HS-5 (cell line): Measurements from ENCODE around the gene RALGAPA2.

Experiments used
- DNase-seq: peaks from one replicate; pipeline ENCODE4 v3.0.0-alpha.2; 2012; ENCODE audit warnings: low read depth

The RALGAPA2 gene

DNA sequence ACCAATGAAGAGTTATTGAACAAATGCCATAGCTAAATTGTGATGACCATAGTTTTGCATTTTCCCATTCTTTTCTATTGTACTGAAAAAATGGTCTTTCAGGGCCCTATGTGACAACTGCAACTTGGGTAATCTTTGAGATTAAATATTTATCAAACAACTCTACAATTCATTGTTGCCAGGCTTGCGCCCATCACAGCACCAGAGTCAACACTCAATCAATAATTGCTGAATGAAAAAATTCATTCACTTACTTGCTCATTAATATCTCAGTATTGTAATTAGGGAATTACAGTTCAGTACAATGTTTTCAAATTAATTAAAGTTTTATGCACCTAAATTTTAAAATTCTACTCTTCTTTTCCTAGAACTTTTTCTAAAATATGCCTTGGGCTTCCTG is 7.7 kb upstream of the RALGAPA2 start:
- DNase-seq = no peak

GRCh38 chr20:20719411-20719810 is 7.0 kb upstream of the RALGAPA2 start:
- no peak for DNase-seq

DNA sequence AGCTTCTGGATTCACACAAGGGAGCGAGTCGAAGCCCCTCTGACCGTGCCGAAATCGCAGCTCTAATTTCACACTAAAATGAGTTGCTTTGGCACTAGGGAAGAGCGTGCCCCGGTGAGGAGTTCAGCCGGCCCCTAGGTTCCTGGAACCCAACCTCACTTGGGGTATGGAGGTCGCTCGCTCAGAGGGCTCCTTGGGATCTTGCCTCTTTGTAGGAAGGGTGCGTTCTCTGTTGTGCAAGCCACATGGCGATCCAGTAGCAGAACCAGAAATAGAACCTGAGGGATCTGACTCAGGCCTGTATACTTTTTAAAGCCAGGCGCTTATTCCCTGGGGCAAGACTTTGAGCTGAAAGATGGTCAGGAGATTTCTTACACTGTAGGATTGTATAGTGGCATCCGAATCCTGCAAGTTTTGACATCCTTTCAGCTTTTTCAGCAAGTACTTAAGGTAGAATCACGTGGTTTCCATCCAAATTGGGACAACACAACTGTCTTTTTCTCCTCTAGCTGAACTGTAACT is 861 bp upstream of the RALGAPA2 start:
- DNase-seq = no peak

DNA sequence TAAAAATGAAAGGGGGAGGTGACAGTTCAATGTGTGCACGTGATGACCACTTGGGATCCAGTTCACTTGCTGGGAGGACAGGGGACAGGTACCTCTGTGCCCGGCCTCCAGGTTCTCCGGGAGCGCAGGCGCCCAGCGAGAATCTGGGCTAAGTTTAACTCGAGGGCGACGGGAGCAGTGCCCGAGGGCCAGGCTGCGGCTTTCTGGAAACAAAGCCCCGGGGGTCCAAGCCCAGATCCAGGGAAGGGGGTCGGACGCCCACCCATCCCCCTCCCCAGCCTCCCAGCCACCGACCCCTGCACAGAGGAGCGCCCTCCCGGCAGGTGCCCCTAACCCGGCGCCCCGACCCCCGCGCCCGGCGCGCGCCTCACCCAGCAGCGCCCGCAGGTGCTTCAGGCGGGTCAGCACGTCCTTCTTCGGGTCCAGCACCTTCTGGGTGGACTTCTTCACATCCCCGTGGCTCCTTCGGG is 405 bp downstream of the RALGAPA2 start:
- no peak for DNase-seq

GRCh38 chr20:20711413-20711812 is 1.0 kb downstream of the RALGAPA2 start:
- DNase-seq = no peak

DNA sequence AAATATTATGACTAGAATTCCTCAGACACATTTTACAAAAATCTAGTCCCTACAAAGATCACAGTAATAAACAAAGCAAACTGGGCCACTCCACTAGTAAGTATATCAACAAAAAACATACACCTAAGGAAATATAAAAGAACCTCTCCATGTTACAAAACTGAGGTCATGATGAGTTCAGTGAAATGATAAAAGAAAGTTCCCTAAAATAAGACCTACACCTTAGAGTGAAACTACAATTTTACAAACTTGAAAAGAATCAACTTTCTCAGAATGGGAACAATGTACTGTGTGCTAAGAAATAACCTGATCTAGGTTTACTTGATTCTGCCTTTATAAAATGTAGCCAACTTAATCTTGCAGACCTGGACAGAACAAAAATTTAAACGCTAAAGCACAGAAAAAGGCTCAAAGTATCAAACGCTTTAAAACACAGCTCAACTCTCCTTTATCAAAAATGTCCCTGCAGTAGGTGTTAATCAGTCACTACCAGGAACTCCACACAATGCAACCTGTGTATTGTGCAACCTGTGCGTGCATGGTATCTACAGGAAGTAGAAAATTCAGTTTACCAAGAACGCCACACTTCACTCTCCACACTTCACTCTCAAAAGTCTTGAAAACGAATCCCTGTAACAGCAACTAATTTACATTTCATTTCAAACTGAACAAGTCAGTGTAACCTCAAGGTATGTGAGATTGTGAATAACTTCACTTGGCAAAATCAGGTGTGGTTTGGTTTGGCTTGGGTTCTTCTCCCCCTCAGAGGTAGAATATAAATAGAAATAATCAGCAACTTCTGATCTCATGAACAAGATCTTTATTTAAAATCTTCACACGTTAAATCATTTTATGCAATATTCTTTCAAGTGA is 1.8 kb downstream of the RALGAPA2 start:
- DNase-seq = no peak

GRCh38 chr20:20709887-20710286 is 2.6 kb downstream of the RALGAPA2 start:
- DNase-seq = no peak

- DNase-seq = no peak
Observed at GRCh38 chr20:20706285-20706684, 6.2 kb downstream of the RALGAPA2 start.

GRCh38 chr20:20702330-20703245 is 9.9 kb downstream of the RALGAPA2 start:
- DNase-seq = no peak

GRCh38 chr20:20699917-20700316 is 12.5 kb downstream of the RALGAPA2 start:
- DNase-seq = no peak

DNA sequence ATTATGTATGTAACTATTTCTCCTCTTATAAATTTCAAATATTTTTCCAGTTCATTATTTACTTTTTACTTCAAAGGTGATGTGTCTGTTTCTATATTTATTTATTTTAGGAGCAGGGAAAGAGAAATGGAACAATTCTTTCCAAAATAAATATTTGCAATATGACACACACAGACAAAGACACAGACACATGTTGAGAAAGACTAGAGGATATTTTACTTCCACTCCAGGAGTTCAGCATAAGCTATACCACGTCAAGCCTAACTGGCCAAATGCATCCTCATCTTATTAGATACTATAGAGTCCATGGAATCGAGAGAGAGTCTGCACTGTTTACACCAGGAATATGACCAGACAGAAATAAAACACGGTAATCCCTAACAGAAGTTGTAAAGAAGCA is 13.3 kb downstream of the RALGAPA2 start:
- DNase-seq = no peak

GRCh38 chr20:20697325-20697845 is 15.1 kb downstream of the RALGAPA2 start:
- no peak for DNase-seq

DNA sequence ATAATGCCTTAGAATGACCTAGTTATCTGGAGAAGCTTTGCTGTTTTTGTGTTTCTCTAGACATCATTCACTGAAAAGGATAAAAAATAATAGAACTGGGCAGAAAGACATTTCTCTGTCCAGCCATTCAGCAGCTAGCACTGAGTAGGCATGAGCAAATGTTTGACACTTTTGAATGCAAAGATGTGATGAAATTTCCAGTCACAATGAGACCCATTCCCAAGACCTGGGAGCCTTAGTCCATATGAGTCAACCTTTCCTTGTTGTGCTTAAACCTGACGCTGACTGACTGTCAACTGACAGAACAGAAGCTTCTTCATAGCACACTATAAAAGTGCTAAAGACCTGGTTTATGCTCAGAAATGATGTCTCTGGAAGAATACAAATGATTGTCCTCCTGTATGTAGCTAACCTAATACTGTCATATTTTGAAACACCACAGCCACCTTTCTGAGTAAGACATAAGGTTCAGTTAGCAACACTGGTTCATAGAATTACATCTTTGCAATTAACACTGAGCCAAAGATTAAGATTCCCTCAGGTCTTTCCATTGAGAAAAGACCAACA is 17.1 kb downstream of the RALGAPA2 start:
- no peak for DNase-seq

- no peak for DNase-seq
Observed at GRCh38 chr20:20694591-20694990, 17.9 kb downstream of the RALGAPA2 start.

DNA sequence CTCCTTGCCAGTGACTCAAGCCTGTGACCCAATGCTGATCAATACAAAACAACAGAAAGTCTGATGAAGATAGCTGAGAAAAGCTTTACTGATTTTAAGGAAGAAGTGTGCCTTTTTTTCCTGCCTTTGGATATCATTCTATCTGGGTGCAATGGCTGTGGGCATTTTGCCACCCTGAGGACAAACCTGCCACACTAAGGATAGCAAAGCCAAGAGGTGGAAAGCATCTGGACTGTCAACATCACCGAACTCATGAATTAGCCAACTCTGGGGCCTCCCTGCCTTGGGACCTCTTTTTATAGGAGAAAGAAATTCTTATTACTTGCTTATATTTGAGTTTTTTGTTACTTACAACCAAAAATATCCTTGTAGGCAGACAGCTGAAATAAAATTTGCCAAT is 19.9 kb downstream of the RALGAPA2 start:
- no peak for DNase-seq

GRCh38 chr20:20691477-20692235 is 20.8 kb downstream of the RALGAPA2 start:
- no peak for DNase-seq

- DNase-seq = no peak
Observed at GRCh38 chr20:20690676-20691476, 21.6 kb downstream of the RALGAPA2 start.

DNA sequence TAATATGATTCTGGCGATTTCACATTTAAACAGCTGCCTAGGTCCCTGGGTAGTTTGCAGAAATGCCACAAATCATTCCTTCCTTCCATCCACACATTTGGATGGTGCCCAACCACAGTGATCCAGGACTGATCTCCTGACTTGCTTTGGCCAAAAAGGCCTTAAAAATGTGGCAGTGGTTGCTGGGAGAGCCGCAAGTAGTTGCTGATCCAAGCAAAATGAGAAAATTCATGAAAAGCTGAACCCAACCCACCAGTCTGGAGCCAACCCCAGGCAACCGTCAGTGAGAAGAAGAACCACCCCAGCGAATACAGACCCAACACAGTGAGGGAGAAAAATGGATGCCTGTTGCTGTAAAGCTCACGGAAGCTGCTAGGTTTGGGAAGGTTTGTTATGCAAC is 25.1 kb downstream of the RALGAPA2 start:
- no peak for DNase-seq

- no peak for DNase-seq
Observed at GRCh38 chr20:20685635-20686034, 26.8 kb downstream of the RALGAPA2 start.
